GM10266 (cell line): ENCODE data around the gene ERFL.
"Not testable (repeated sequence)": the region's sequence is repeated elsewhere in the genome, so short reads cannot be mapped to it uniquely, and the experiment has no call there.

Source experiments
- DNase-seq: peaks from one replicate; pipeline ENCODE4 v3.0.0; 2012; ENCODE audit errors: extremely low spot score
- CTCF ChIP-seq: IDR thresholded peaks from 2 replicates; pipeline ENCODE4 v1.5.1; 2012; ENCODE audit warnings: mild to moderate bottlenecking, low read depth; ENCODE audit not compliant: control insufficient read depth, insufficient read depth; ENCODE audit errors: missing control alignments

The ERFL gene

DNA sequence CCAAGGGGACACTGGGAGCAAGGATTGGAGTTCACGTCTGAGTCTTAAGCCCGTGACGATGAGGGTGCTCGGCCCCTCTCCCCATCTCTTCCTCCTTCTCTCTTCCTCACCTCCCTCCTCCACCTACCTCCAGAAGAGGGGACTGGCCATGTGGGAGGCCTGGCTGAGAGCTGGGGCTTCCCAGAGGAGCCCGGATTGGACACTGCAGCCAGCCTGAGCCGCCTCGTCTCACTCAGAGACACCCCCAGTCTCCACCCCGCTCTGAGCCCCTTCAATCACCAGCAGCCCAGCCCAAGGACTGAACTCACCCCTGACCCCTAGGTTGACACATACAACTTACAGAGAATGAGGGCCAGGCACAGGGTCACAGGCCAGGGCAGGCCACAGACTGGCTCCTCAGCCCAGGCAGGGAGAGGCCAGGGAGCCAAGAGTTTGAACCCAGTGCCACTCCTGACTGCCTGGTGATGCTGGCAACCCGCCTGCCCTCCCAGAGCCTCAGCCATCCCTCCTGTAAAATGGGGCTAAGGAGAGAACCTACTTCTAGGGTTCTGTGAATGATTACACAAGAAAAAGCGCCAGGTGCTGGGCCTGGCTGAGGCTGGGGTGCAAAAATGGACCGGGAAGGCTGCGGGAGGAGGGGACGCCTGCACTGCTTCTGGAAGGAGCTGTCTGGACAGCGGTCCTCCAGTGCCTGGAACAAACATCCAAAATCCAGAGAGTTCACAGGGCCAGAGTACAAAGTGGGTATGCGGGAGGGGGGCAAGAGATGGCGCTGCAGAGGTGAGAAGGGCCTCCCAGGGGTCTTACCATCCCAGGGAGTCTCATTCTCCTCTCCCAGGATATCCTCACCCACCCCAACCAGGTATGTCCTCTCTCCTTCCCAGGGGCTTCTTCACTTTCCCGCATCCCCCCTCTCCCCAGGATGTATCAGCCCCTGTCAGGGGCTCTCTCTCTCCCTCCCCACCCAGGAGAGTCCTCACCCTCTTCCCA, 50.0 kb downstream of the ERFL start:
- peak; percentile 77 for DNase-seq
- TF ChIP-seq CTCF, result peak; percentile 3

DNA sequence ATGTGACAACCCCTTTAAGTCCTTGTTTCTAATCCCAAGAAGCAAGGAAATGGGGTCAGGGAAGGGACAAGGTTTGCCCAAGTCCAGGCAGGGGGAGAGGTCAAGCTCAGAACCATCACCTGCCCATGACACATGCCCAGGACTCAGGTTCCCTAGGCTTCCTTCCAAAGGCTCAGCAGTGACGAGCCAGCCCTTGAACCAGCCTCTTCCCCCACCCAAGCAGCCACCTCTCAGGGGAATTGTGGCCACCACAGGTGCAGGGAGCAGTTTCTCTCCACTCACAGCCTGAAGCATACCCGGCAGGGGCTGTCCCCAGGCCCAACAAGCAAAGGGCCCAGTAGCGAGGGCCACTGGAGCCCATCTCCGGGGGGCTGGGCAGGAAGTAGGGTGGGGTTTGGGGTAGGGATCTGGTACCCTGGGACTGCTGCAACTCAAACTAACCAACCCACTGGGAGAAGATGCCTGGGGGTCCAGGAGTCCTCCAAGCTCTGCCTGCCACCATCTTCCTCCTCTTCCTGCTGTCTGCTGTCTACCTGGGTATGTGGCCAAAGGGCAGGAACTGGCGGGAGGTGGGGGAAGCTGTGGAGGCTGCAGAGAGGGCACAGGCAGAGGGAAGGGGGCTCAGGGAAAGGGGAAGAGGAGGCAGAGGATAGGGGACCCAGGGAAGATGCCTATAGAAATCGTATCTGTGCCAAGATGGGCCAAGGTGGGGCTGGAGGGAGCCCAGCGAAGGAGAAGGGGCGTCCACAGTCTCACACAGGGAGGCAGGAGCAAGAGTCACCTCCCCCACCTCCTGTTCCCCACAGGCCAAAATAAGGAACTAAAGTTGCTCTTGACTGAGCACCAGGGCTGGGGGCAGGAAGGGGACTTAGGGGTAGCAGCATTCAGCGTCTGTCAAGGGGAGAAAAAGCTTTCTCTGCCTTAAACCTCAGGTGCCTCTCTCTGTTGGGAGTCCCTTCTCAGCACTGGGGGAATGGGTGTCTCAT, 51.1 kb downstream of the ERFL start, which contains the start of gene CD79A:
CD79A (plus strand) TSS at position 433 of the 986 bp plus-strand sequence; CDS start at position 459, 26 bp downstream.
- peak; percentile 83 for DNase-seq
- no peak for TF ChIP-seq CTCF

DNA sequence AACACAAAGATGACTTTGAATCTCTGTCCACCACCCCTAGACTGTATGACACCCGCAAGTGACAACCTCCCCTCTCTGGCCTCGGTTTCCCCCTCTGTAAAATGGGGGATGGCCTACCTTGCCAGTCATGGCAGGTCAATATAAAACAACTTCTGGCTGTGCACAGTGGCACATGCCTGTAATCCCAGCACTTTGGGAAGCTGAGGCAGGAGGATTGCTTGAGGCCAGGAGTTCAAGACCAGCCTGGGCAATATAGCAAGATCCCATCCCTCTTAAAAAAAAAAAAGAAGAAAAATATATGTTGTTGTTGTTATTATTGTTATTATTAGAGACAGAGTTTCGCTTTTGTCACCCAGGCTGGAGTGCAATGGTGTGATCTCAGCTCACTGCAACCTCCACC, 52.3 kb downstream of the ERFL start:
- not testable (repeated sequence) for DNase-seq

DNA sequence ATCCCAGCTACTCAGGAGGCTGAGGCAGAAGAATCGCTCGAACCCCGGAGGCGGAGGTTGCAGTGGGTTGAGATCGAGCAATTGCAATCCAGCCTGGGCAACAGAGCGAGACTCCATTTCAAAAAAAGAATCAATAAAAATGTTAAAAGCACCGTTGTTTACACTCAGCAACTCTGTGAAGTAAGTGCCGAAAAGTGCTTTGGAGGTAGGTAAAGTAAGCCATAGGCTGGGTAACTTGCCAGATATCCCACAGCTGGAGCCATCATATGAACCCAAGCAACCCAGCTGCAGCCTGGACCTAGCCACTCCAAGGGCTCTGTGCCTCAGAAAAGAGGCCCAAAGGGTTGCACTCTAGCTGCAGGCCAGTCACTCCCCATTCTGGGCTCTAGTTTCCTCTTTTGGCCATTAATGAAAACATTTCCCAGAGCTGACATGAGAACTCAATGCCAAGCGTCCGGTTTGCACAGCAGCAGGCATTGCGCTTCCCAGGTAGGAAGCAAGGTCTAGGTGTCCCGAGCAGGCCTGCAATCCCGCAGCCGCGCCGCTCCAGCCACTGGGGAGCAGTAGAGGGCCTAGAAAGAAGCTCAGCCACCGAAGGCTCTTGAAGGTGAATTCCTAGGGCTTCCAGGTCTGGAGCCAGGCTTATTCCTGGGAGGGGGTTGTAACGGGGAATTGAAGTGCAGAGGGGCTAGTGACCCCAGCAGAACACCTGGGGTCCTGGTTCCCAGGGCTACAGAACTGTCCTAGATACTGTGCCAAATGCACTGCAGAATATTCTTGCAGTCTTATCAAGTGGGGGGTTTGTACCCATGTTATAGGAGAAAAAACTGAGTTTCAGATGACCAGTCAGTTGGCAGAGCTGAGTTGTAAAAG, 55.2 kb downstream of the ERFL start:
- no peak for DNase-seq
- peak; percentile 92 for TF ChIP-seq CTCF

DNA sequence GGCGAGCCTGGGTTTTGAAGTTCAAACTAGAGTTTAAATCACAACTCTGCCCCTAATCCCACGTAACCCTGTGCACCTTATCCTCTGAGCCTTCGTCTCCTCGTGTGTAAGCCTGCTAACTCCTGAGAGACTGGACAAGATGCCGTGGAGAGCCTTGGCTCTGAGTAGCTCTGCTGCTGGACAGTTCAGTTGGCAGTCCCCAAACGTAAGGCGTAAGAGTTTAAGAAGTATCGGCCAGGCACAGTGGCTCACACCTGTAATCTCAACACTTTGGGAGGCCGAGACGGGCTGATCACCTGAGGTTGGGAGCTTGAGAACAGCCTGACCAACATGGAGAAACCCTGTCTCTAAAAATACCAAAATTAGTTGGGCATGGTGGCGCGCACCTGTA, 55.9 kb downstream of the ERFL start:
- no peak for DNase-seq
- no peak for TF ChIP-seq CTCF

DNA sequence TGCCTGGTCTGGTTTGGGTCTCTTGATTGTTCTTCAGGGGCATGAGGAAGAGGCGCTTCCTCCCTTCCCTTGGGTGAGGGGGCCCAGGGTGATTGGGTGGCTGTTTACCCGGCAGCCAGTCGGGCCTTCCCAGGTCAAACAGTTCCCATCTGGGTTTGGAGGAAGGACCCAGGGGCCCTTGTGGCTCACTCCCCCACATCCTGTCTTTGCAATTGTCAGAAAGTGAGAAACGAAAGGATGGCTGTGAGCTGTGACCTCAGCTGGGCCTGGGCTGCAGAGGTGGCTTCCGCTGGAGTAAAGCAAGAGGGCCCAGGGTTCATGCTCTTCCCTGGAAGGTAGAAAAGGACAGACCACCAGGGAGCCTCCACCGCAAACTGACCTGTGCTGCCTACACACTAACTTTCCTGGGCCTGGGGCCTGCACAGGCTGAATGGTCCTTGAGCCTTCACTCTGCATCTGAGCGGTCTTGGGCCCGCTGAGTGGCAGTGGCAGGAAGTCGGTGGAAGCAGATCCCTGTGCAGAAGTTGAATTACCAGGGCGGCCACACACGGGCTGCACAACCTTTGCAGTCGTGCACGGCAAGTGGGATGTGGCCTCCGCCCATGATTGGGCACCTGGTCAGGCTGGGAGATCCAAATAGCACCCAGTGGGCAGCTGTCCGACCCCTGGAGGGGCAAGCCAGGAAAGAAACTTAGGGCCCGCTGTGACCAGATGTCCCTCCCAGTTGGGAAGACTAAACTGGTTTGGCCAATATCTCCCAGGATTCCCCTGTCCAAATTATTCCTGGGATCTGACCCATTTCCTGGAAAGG, 56.5 kb downstream of the ERFL start:
- DNase-seq, result peak; percentile 78
- no peak for TF ChIP-seq CTCF
